Stimulated activated CD4-positive, alpha-beta T cell treated with anti-CD3 and anti-CD28 coated beads, Interleukin-4, amount 100 ng/mL, for 1 hour (primary cell): ENCODE data around the gene HIVEP1.
"Not testable (repeated sequence)": the region's sequence is repeated elsewhere in the genome, so short reads cannot be mapped to it uniquely, and the experiment has no call there.

Experiments
- DNase-seq: peaks from one replicate; pipeline ENCODE4 v3.0.0-alpha.2; 2020

HIVEP1 gene

GRCh38 chr6:12164508-12164770 lies 152.3 kb downstream of the HIVEP1 start:
- DNase-seq: no peak

GRCh38 chr6:12165297-12165696 lies 153.2 kb downstream of the HIVEP1 start:
- no peak for DNase-seq

DNA sequence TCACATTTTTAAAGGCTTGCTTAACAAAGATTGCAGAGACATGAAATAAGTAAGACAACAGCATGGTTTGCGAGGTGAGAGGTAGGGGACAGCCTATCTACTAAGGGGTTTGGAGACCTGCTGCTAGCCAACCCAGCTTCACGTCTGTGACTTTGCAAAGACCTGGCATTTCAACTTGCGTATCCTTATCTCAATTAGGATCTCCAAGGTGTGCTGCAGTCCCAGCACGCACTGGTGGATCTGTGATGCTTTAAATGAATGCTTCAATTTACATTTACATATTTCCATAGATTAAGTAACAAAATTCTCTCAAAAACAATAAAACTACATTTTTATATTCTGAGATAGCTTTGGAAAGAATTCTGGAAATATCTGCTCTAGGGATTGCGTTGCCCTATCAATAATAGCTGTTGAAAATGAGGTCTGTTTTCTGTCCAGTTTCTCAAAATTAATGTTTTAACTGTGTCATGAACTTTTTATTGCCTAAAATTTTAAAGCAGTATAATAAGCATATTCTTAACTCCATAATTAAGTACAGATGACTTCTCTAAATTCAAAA lies 153.7 kb downstream of the HIVEP1 start:
- no peak for DNase-seq

DNA sequence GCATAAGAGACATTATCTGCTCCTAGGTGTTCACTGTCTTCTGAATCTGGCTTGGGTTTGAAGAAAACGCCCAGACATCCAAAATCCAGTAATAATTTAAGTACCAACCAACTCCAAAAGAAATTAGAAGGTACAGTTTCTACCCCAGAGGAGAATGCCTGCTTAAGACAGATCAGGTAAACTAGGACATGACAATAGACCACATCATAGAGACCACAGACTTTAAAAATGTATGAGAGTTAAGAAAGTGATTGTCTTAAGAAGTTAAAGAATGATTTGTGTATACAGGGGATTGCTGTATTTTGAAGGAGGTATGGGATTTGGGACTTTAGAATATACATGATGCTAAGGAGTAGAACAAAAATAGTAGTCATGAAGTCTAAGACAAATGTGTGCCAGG lies 157.3 kb downstream of the HIVEP1 start:
- DNase-seq: no peak

GRCh38 chr6:12170351-12171092 lies 158.4 kb downstream of the HIVEP1 start:
- no peak for DNase-seq

GRCh38 chr6:12171717-12172116 lies 159.6 kb downstream of the HIVEP1 start:
- DNase-seq: no peak

GRCh38 chr6:12172572-12172971 lies 160.5 kb downstream of the HIVEP1 start:
- DNase-seq: no peak

DNA sequence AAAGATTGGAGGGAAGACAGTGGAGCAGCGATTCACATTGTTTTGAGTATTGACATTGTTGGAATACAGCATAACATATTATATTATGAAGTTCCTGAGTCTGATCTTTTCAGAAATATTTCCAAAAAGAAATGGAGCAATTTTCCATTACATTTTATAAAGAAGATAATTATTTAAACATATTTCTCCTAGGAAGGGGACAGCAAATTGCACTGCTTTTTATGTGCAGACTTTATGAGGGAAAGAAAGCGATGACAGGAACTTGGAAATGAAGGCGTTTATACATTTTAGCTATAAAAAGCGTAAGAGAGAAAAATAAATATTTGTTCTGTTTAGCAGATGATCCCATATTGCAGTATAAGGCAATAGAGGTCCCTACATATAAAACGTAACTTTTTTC lies 161.1 kb downstream of the HIVEP1 start:
- DNase-seq: no peak

DNA sequence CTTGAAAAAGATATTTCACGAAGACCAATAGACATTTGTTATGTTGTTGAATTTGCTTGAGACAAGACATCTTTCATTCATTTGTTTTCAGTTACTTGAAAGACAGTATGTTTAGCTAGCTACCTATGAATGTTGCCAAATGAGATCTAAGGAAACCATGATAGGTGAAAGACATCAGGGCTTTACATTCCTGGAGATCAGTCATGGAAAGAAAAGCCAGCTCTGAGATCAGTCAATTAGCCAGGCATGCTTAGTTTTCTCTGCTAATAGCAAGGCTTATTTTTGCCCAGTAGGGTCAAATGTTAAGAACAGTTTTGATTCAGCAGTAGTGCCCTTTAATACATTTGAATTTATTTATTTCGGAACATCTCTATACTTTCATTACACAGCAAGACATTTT lies 161.5 kb downstream of the HIVEP1 start:
- DNase-seq: no peak

- no peak for DNase-seq
Observed at GRCh38 chr6:12174878-12175277, 162.8 kb downstream of the HIVEP1 start.

GRCh38 chr6:12175626-12176025 lies 163.5 kb downstream of the HIVEP1 start:
- no peak for DNase-seq

DNA sequence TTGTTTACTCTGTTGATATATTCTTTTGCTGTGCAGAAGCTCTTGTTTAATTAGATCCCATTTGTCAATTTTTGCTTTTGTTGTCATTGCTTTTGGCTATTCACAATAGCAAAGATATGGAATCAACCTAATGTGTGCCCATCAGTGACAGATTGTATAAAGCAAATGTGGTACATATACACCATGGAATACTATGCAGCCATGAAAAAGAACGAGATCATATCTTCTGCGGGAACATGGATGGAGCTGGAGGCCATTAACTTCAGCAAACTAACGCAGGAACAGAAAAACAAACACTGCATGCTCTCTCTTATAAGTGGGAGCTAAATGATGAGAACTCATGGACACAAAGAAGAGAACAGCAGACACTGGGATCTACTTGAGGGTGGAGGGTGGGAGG lies 164.7 kb downstream of the HIVEP1 start:
- not testable (repeated sequence) for DNase-seq

GRCh38 chr6:12178521-12178920 lies 166.4 kb downstream of the HIVEP1 start:
- DNase-seq: no peak

- no peak for DNase-seq
Observed at GRCh38 chr6:12181481-12181880, 169.4 kb downstream of the HIVEP1 start.

DNA sequence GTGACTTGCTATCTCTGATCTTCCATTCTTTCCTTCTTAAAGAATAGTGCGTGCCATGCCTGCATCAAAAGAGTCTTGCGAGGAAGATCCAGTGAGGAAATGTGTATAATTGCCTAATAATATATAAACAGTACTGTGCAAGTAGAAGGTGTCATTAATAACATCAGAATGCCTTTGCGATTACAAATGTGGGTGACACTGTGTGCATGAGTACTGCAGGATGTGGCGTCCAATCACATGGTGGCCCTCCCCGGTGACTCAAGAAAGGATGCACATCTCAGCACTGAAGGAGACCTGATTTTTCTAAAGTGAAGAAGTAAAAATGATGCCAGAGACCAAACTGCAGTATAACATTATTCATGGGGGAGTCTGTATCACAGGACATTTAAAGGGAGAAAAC lies 170.6 kb downstream of the HIVEP1 start:
- DNase-seq: no peak

- no peak for DNase-seq
Observed at GRCh38 chr6:12185081-12185673, 173.1 kb downstream of the HIVEP1 start.

DNA sequence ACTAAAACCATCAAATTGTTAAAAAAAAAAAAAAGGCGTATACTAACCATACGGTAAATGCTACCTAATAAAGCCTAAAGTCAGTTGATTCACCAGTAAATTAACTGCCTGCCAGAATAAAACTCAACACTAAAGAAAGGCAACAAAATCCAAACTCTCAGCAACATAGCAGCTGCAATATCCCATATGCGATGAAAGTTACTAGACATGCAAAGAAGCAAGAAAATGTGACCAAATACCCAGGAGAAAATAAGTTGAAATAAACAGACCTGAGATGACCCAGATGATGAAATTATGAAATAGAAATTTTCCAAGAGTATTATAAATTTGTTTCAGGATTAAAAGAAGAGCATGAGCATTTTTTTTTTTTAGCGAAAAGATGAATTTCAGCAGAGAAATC lies 174.4 kb downstream of the HIVEP1 start:
- no peak for DNase-seq

- DNase-seq: no peak
Observed at GRCh38 chr6:12189150-12189549, 177.0 kb downstream of the HIVEP1 start.

DNA sequence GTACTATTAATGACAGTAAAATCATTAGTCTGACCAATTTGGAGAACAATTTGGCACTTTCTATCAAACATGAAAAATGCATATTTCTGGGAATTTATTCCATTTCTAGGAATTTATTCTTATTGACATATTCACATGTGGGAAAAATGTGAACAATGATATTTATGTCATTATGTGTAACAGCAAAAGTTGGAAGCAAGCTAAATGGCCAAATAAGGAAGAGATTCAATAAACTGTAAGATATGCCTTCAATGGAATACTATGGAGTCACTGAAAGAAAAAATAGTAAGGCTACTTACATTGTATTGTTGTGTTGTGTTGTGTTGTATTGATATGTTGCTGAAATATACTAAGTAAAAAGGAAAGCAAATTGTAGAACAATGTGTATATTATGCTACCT lies 177.5 kb downstream of the HIVEP1 start:
- DNase-seq: no peak

- DNase-seq: no peak
Observed at GRCh38 chr6:12190252-12190651, 178.1 kb downstream of the HIVEP1 start.

DNA sequence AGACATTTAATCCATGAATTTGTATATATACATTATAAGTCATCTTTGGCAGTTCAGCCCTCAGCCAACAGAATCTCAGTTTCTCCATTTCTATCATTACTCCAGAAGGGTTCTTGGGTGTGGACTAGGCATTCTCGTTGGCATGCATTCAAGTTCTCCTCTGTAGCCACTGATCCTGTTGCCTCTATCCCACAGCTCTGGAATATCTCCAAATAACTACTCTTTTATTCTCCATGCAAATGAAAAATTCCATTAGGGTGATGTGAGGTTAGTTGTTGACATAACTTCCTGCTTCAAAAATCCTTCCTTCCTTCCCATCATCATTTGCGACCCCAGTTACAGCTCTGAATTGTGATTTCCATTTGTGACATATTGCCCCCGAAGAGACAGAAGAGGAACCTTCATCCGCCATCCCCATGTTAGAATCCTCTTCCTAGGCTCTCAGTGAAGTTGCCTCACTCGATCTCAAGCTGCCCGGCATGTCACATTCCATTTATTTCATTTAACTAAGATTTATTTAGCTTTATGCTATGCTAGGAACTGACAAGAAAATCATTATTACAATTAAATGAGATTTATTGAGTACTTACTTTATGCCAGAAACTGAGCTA lies 184.3 kb downstream of the HIVEP1 start:
- DNase-seq: no peak

DNA sequence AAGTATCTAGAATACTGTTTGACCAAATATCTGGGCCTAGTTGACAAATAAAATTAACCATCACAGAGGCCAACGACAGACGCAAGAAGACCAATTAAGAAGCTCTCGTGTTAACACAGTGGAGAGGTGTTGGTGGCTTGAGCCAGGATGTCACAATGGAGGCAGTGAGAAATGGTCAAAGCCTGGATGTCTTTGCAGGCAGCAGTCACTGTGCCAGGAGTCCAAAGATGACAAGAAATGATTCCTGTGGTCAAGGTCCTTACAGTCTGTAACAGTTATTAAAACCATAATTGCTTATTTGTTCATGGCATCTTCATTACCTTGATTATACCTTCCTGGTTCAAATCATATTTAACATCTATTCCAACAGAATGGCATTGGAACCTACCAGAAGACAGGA lies 186.7 kb downstream of the HIVEP1 start:
- DNase-seq: no peak

DNA sequence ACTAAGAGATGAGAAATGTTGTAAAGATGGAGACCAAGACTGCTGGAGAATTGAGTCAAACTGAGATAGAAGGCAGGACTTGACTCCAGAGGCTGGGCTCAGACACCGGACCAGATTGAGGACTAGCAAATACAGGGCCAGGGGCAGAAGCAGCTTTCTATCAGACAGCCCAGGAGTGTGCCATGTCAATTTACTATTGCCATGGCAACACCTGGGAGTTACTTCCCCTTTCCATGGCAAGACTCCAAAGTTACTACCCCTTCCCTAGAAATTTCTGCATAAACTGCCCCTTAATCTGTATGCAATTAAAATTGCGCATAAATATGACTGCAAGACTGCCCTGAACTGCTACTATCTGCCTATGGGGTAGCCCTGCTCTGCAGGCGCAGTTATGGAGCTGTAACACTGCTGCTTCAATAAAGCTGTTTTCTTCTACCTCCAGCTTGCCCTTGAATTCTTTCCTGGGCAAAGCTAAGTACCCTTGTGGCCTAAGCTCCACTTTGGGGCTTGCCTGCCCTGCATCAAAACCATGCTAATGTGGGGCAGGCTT lies 188.0 kb downstream of the HIVEP1 start:
- DNase-seq: no peak

- DNase-seq: no peak
Observed at GRCh38 chr6:12200761-12201160, 188.6 kb downstream of the HIVEP1 start.
